SK-N-SH (cell line): ENCODE measurements around the gene LSS. TPM values are rescaled to one million over a fixed set of nuclear protein-coding genes. Genes with fewer than 3 reads are reported as not detected.

ENCODE experiments used
- CTCF ChIA-PET: fragments of 300-600, 350-600 bp; formaldehyde crosslinking; extraction: SDS; loops from one replicate; lab custom pipeline; 2021; lab: Yijun Ruan, JAX
- POLR2A ChIA-PET: fragments of 350-600 bp; sonication (Branson Sonifier 250); formaldehyde crosslinking; extraction: SDS; loops from one replicate; lab custom pipeline; 2020; ENCODE audit warnings: antibody characterized with exemption, inconsistent platforms; lab: Yijun Ruan, JAX
- DNase-seq: peaks from one replicate; pipeline ENCODE4 v3.0.0; 2012
- H2AFZ ChIP-seq: fragments of 200-600 bp; sonication (generic); 2 replicates; pipeline ENCODE4 v1.8.1; 2016; ENCODE audit warnings: antibody characterized with exemption, mild to moderate bottlenecking, low read depth
- H3F3A ChIP-seq: fragments of 200-600 bp; sonication (generic); replicated peaks from 2 replicates; pipeline ENCODE3; 2016; ENCODE audit warnings: antibody characterized with exemption, mild to moderate bottlenecking; ENCODE audit not compliant: insufficient read depth
- H3K27ac ChIP-seq, 2 experiments: fragments of 200-500 bp in 1 of 2; fragments of 200-600 bp in 1 of 2; sonication (Bioruptor generic) in 1 of 2; sonication (generic), shearing (Covaris generic) in 1 of 2; 2 replicates each; pipeline versions ENCODE4 v1.5.1 to v1.6.1; 2014 to 2016; ENCODE audit warnings: low read depth in 2 of 2, inconsistent platforms in 1 of 2, low read length in 1 of 2, mild to moderate bottlenecking in 1 of 2, mixed read lengths in 1 of 2
- H3K27me3 ChIP-seq: fragments of 200-600 bp; sonication (generic), shearing (Covaris generic); 2 replicates; pipeline ENCODE4 v1.6.1; 2016; ENCODE audit warnings: mixed run types; ENCODE audit not compliant: insufficient read depth
- H3K36me3 ChIP-seq, 2 experiments: fragments of 200-500 bp in 1 of 2; fragments of 200-600 bp in 1 of 2; sonication (Bioruptor generic) in 1 of 2; sonication (generic) in 1 of 2; replicated peaks in 1 of 2; 2 replicates each; pipeline versions ENCODE3 to v1.5.1; 2014 to 2016; ENCODE audit warnings: low read length in 1 of 2, mild to moderate bottlenecking in 1 of 2; ENCODE audit not compliant: insufficient read depth in 2 of 2, control insufficient read depth in 1 of 2
- H3K4me1 ChIP-seq, 2 experiments: fragments of 200-500 bp in 1 of 2; fragments of 200-600 bp in 1 of 2; sonication (Bioruptor generic) in 1 of 2; sonication (generic), shearing (Covaris generic) in 1 of 2; 2 replicates each; pipeline versions ENCODE4 v1.5.1 to v1.6.1; 2014 to 2016; ENCODE audit warnings: low read depth in 1 of 2, low read length in 1 of 2, mixed run types in 1 of 2; ENCODE audit not compliant: insufficient read depth in 2 of 2, control insufficient read depth in 1 of 2
- H3K4me2 ChIP-seq: fragments of 200-600 bp; sonication (generic), shearing (Covaris generic); 2 replicates; pipeline ENCODE4 v1.6.1; 2017; ENCODE audit warnings: mixed run types
- H3K4me3 ChIP-seq, 2 experiments: fragments of 200-500 bp in 1 of 2; fragments of 200-600 bp in 1 of 2; sonication (Bioruptor generic) in 1 of 2; sonication (generic), shearing (Covaris generic) in 1 of 2; 2 replicates each; pipeline versions ENCODE4 v1.5.1 to v1.8.1; 2014 to 2016; ENCODE audit warnings: low read depth in 2 of 2, inconsistent platforms in 1 of 2, low read length in 1 of 2, mild to moderate bottlenecking in 1 of 2, mixed read lengths in 1 of 2, moderate library complexity in 1 of 2
- H3K79me2 ChIP-seq: fragments of 200-600 bp; sonication (generic); 2 replicates; pipeline ENCODE4 v1.8.1; 2017; ENCODE audit warnings: mild to moderate bottlenecking; ENCODE audit not compliant: insufficient read depth
- H3K9ac ChIP-seq: fragments of 200-600 bp; sonication (generic); 2 replicates; pipeline ENCODE4 v1.6.1; 2017; ENCODE audit warnings: mixed run types
- H3K9me2 ChIP-seq: fragments of 200-600 bp; sonication (generic); 2 replicates; pipeline ENCODE4 v1.6.1; 2017; ENCODE audit warnings: mixed run types
- H3K9me3 ChIP-seq: fragments of 200-600 bp; sonication (generic); 2 replicates; pipeline ENCODE4 v1.6.1; 2017; ENCODE audit warnings: mixed run types, mild to moderate bottlenecking, moderate library complexity
- H4K20me1 ChIP-seq: fragments of 200-600 bp; sonication (generic); 2 replicates; pipeline ENCODE4 v1.6.1; 2017; ENCODE audit warnings: mild to moderate bottlenecking, mixed run types; ENCODE audit not compliant: insufficient read depth
- CHD2 ChIP-seq: fragments of 150-350 bp; IDR thresholded peaks from 2 replicates; pipeline ENCODE4 v1.6.1; 2018; ENCODE audit warnings: low read length; ENCODE audit not compliant: partially characterized antibody
- EP300 ChIP-seq, 2 experiments: IDR thresholded peaks; 2 replicates each; pipeline versions ENCODE4 v1.4.0 to v1.6.1; 2012; ENCODE audit warnings: borderline replicate concordance in 1 of 2, low read depth in 1 of 2, low read length in 1 of 2
- FOSL2 ChIP-seq: IDR thresholded peaks from 2 replicates; pipeline ENCODE4 v1.4.0; 2012; ENCODE audit warnings: low read depth, mild to moderate bottlenecking, moderate library complexity, borderline replicate concordance
- FOXJ3 ChIP-seq: sonication (generic); formaldehyde crosslinking; IDR thresholded peaks from 2 replicates; pipeline ENCODE4 v1.5.1; 2020; ENCODE audit warnings: mild to moderate bottlenecking, missing genetic modification reagents
- GABPA ChIP-seq: IDR thresholded peaks from 2 replicates; pipeline ENCODE4 v1.4.0; 2012; ENCODE audit warnings: low read depth, mild to moderate bottlenecking
- GATA2 ChIP-seq: sonication (generic); formaldehyde crosslinking; IDR thresholded peaks from 2 replicates; pipeline ENCODE4 v1.5.0; 2020; ENCODE audit warnings: mild to moderate bottlenecking, missing genetic modification reagents
- JUND ChIP-seq: IDR thresholded peaks from 2 replicates; pipeline ENCODE4 v1.4.0; 2012
- MEF2A ChIP-seq: IDR thresholded peaks from 2 replicates; pipeline ENCODE4 v1.4.0; 2012; ENCODE audit warnings: low read depth, borderline replicate concordance
- NFIC ChIP-seq: IDR thresholded peaks from 2 replicates; pipeline ENCODE4 v1.4.0; 2012; ENCODE audit warnings: borderline replicate concordance
- NRF1 ChIP-seq: IDR thresholded peaks from 2 replicates; pipeline ENCODE4 v1.6.1; 2012; ENCODE audit warnings: low read depth, mild to moderate bottlenecking, low read length
- POLR2AphosphoS5 ChIP-seq: IDR thresholded peaks from 2 replicates; pipeline ENCODE4 v1.6.1; 2012; ENCODE audit warnings: low read depth, low read length
- RAD21 ChIP-seq: IDR thresholded peaks from 2 replicates; pipeline ENCODE4 v1.6.1; 2012; ENCODE audit warnings: mild to moderate bottlenecking, low read length
- RCOR1 ChIP-seq: fragments of 150-350 bp; IDR thresholded peaks from 2 replicates; pipeline ENCODE4 v1.6.1; 2017; ENCODE audit warnings: antibody characterized with exemption, low read length
- RFX5 ChIP-seq: IDR thresholded peaks from 2 replicates; pipeline ENCODE4 v1.6.1; 2012; ENCODE audit warnings: mild to moderate bottlenecking, improper control_type of control experiment, low read length
- RXRA ChIP-seq: IDR thresholded peaks from 2 replicates; pipeline ENCODE4 v1.4.0; 2012; ENCODE audit warnings: low read depth, mild to moderate bottlenecking, borderline replicate concordance
- SIN3A ChIP-seq: IDR thresholded peaks from 2 replicates; pipeline ENCODE4 v1.6.1; 2012; ENCODE audit warnings: low read depth, mild to moderate bottlenecking, low read length, moderate library complexity, borderline replicate concordance
- SMC3 ChIP-seq: IDR thresholded peaks from 2 replicates; pipeline ENCODE4 v1.6.1; 2012; ENCODE audit warnings: low read depth, low read length, improper control_type of control experiment
- TCF12 ChIP-seq: IDR thresholded peaks from 2 replicates; pipeline ENCODE4 v1.4.0; 2012
- TEAD4 ChIP-seq: IDR thresholded peaks from 2 replicates; pipeline ENCODE4 v1.4.0; 2012; ENCODE audit warnings: mild to moderate bottlenecking, borderline replicate concordance; ENCODE audit not compliant: insufficient read depth
- YY1 ChIP-seq: IDR thresholded peaks from 2 replicates; pipeline ENCODE4 v1.4.0; 2012; ENCODE audit warnings: low read depth, mild to moderate bottlenecking
- WGBS: methylation state at CpG from one replicate; pipeline ENCODE4 v1.1.6; 2017; ENCODE audit warnings: low lambda C conversion rate; 5-methylcytosine and 5-hydroxymethylcytosine counted together
- polyA plus RNA-seq, 3 experiments: library from polyadenylated mRNA; depleted of rRNA; stranded (reverse); fragments of >200 nt; gene quantifications; 2 replicates each; pipeline ENCODE4 v1.2.3, GENCODE V29; 2012
- TF ChIP-seq, protein P1 (sequence below): IDR thresholded peaks from 2 replicates; pipeline ENCODE4 v1.4.0; 2012; ENCODE audit warnings: low read depth
- TF ChIP-seq, protein P2 (sequence below): IDR thresholded peaks from 2 replicates; pipeline ENCODE4; 2012
- TF ChIP-seq, protein P3 (sequence below): fragments of 150-350 bp; IDR thresholded peaks from 2 replicates; pipeline ENCODE4 v1.6.1; 2016; ENCODE audit warnings: mild to moderate bottlenecking, low read depth, low read length
- TF ChIP-seq, protein P4 (sequence below): IDR thresholded peaks from 2 replicates; pipeline ENCODE4 v1.6.1; 2012; ENCODE audit warnings: mild to moderate bottlenecking, low read depth, low read length, moderate library complexity

LSS gene
- polyA plus RNA-seq, 1 of the 3 experiments (the other 2 are of a cell fraction), result 38.7 TPM

DNA sequence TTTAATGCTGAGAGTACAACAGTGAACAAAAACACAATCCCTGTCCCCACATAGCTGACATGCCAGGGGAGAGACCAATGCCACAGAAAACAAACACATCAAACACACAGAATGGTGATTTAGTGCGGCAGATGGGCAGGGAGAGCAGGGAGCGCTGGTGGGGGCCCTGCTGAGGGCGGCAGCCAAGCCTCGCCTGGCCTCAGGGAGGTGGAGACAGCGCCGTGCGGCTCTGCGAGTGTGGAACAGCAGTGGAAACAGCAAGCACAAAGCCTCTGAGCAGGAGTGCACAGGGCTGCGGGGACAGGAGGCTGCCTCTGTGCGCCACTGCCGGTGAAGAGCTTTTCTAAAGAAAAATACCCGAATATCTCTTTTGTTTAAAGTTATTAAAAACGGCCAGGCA, 39.8 kb upstream of the LSS start:
- H3K4me2 ChIP-seq, result no peak overlapping the region
- DNase-seq, result no peak
- no peaks in the 10 kb centered on the region for H3K9me3 ChIP-seq
- no peak for TF ChIP-seq EP300 (IDR thresholded peaks at IDR 0.05; ENCODE audit: borderline replicate concordance in 1 of 2, low read depth in 1 of 2, low read length in 1 of 2)
- TF ChIP-seq, protein P1, sequence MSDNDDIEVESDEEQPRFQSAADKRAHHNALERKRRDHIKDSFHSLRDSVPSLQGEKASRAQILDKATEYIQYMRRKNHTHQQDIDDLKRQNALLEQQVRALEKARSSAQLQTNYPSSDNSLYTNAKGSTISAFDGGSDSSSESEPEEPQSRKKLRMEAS, result no peak
- TF ChIP-seq NRF1, result no peak
- TF ChIP-seq GATA2, result no peak
- no peak for TF ChIP-seq JUND
- no peak for TF ChIP-seq TCF12
- TF ChIP-seq CHD2, result no peak
- TF ChIP-seq FOXJ3, result no peak
- TF ChIP-seq RFX5, result no peak
- no peak for TF ChIP-seq POLR2AphosphoS5
- TF ChIP-seq, protein P2, sequence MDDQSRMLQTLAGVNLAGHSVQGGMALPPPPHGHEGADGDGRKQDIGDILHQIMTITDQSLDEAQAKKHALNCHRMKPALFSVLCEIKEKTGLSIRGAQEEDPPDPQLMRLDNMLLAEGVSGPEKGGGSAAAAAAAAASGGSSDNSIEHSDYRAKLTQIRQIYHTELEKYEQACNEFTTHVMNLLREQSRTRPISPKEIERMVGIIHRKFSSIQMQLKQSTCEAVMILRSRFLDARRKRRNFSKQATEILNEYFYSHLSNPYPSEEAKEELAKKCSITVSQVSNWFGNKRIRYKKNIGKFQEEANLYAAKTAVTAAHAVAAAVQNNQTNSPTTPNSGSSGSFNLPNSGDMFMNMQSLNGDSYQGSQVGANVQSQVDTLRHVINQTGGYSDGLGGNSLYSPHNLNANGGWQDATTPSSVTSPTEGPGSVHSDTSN, result no peak
- TF ChIP-seq YY1, result no peak
- no peak for TF ChIP-seq TEAD4
- TF ChIP-seq, protein P3, sequence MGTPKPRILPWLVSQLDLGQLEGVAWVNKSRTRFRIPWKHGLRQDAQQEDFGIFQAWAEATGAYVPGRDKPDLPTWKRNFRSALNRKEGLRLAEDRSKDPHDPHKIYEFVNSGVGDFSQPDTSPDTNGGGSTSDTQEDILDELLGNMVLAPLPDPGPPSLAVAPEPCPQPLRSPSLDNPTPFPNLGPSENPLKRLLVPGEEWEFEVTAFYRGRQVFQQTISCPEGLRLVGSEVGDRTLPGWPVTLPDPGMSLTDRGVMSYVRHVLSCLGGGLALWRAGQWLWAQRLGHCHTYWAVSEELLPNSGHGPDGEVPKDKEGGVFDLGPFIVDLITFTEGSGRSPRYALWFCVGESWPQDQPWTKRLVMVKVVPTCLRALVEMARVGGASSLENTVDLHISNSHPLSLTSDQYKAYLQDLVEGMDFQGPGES, result no peak
- no peak for TF ChIP-seq SIN3A
- no peak for TF ChIP-seq FOSL2
- TF ChIP-seq RAD21, result no peak
- H4K20me1 ChIP-seq, result no peaks in the 10 kb centered on the region
- H3K4me1 ChIP-seq, result no peaks in the 10 kb centered on the region
- no peaks in the 10 kb centered on the region for H3F3A ChIP-seq
- no peak overlapping the region for H2AFZ ChIP-seq
- H3K36me3 ChIP-seq, result peaks cover 46 to 77% of the 10 kb centered on the region in 2 experiments
- POLR2A ChIA-PET, result no interaction called here
- no peaks in the 10 kb centered on the region for H3K9me2 ChIP-seq
- H3K9ac ChIP-seq, result no peak overlapping the region
- H3K27ac ChIP-seq, result no peak overlapping the region
- H3K79me2 ChIP-seq, result no peaks in the 10 kb centered on the region; the same call in 1 of the 2 replicates
- no peak overlapping the region for H3K4me3 ChIP-seq
- WGBS, result 92% methylated on average over 13 of the region's 13 CpGs
- no peaks in the 10 kb centered on the region for H3K27me3 ChIP-seq
- CTCF ChIA-PET, result no interaction called here

DNA sequence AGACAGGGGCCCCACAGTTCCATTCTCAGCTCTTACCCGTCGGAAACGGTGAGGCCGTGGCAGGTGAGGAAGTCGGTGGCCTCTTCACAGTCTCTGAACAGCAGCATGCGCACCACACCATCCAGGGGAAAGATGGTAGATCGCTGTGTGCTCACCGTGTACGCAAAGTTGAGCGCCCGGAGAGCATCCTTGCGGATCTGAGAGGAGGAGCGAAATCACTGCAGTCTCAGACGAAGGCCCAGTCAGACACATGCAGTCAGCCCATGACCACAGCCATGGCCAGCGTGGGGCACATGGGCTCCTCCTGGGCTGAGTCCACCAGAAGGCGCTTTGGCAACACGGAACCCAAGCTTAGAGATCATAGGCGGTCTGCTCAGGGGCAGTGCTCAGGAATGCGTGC, 38.4 kb upstream of the LSS start:
- TF ChIP-seq SMC3 (no peak), RXRA (no peak), MEF2A (no peak), JUND (no peak), RCOR1 (no peak), FOXJ3 (no peak), RAD21 (no peak), GABPA (no peak), NFIC (no peak)
- TF ChIP-seq, protein P4, sequence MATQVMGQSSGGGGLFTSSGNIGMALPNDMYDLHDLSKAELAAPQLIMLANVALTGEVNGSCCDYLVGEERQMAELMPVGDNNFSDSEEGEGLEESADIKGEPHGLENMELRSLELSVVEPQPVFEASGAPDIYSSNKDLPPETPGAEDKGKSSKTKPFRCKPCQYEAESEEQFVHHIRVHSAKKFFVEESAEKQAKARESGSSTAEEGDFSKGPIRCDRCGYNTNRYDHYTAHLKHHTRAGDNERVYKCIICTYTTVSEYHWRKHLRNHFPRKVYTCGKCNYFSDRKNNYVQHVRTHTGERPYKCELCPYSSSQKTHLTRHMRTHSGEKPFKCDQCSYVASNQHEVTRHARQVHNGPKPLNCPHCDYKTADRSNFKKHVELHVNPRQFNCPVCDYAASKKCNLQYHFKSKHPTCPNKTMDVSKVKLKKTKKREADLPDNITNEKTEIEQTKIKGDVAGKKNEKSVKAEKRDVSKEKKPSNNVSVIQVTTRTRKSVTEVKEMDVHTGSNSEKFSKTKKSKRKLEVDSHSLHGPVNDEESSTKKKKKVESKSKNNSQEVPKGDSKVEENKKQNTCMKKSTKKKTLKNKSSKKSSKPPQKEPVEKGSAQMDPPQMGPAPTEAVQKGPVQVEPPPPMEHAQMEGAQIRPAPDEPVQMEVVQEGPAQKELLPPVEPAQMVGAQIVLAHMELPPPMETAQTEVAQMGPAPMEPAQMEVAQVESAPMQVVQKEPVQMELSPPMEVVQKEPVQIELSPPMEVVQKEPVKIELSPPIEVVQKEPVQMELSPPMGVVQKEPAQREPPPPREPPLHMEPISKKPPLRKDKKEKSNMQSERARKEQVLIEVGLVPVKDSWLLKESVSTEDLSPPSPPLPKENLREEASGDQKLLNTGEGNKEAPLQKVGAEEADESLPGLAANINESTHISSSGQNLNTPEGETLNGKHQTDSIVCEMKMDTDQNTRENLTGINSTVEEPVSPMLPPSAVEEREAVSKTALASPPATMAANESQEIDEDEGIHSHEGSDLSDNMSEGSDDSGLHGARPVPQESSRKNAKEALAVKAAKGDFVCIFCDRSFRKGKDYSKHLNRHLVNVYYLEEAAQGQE, result no peak
- Histone ChIP-seq H3K36me3 (peaks cover 47 to 65% of the 10 kb centered on the region in 2 experiments), H3F3A (no peaks in the 10 kb centered on the region), H2AFZ (no peak overlapping the region), H4K20me1 (no peaks in the 10 kb centered on the region), H3K27ac (no peak overlapping the region), H3K4me2 (no peak overlapping the region), H3K9me3 (no peaks in the 10 kb centered on the region), H3K4me1 (no peaks in the 10 kb centered on the region), H3K9me2 (no peaks in the 10 kb centered on the region), H3K27me3 (no peaks in the 10 kb centered on the region), H3K4me3 (no peak overlapping the region), H3K79me2 (no peaks in the 10 kb centered on the region; the same call in 1 of the 2 replicates), H3K9ac (no peak overlapping the region)
- ChIA-PET POLR2A (no interaction called here), CTCF (interaction anchor here (0.7 kb wide), 1 partner anchor 9 kb away, joined by 3 read pairs; no protein-coding TSS in a partner anchor)
- 93% methylated on average over 18 of the region's 19 CpGs for WGBS
- no peak for DNase-seq
